MM.1S (cell line): Measurements from ENCODE around the gene CIZ1.

Source experiments
- DNase-seq: peaks from one replicate; pipeline ENCODE4 v3.0.0-alpha.2; 2015
- H2AFZ ChIP-seq: fragments of 300-600 bp; sonication (generic); 2 replicates; pipeline ENCODE4 v1.6.0; 2016; ENCODE audit warnings: antibody characterized with exemption, low read length
- H3F3A ChIP-seq: fragments of 300-600 bp; sonication (generic); 2 replicates; pipeline ENCODE4 v1.6.1; 2016; ENCODE audit warnings: mild to moderate bottlenecking, antibody characterized with exemption, low read length, moderate library complexity, mixed read lengths; ENCODE audit not compliant: insufficient read depth
- H3K27ac ChIP-seq: fragments of 300-600 bp; sonication (generic); 2 replicates; pipeline ENCODE4 v1.5.1; 2016; ENCODE audit warnings: mild to moderate bottlenecking, low read length
- H3K27me3 ChIP-seq: fragments of 300-600 bp; sonication (generic); replicated peaks from 2 replicates; pipeline ENCODE4 v1.6.0; 2016; ENCODE audit warnings: low read length; ENCODE audit not compliant: insufficient read depth
- H3K36me3 ChIP-seq: fragments of 300-600 bp; sonication (generic); replicated peaks from 2 replicates; pipeline ENCODE4 v1.6.1; 2016; ENCODE audit warnings: mild to moderate bottlenecking, low read length, mixed read lengths; ENCODE audit not compliant: insufficient read depth
- H3K4me1 ChIP-seq: fragments of 300-600 bp; sonication (generic); 2 replicates; pipeline ENCODE4 v1.6.1; 2016; ENCODE audit warnings: low read length, mixed read lengths
- H3K4me2 ChIP-seq: fragments of 300-600 bp; sonication (generic); 2 replicates; pipeline ENCODE4 v1.6.0; 2016; ENCODE audit warnings: low read depth, low read length
- H3K4me3 ChIP-seq: fragments of 300-600 bp; sonication (generic); 2 replicates; pipeline ENCODE4 v1.5.1; 2016; ENCODE audit warnings: low read length, mixed read lengths
- H3K79me2 ChIP-seq: fragments of 300-600 bp; sonication (generic); 2 replicates; pipeline ENCODE4 v1.6.1; 2016; ENCODE audit warnings: mixed run types, low read length, mixed read lengths
- H3K9ac ChIP-seq: fragments of 300-600 bp; sonication (generic); 2 replicates; pipeline ENCODE4 v1.6.1; 2016; ENCODE audit warnings: low read length, mixed read lengths
- H3K9me2 ChIP-seq: fragments of 300-600 bp; sonication (generic); replicated peaks from 2 replicates; pipeline ENCODE4 v1.6.1; 2016; ENCODE audit warnings: mild to moderate bottlenecking, low read length, mixed read lengths; ENCODE audit not compliant: insufficient read depth
- H3K9me3 ChIP-seq: fragments of 300-600 bp; sonication (generic); replicated peaks from 2 replicates; pipeline ENCODE4 v1.6.1; 2016; ENCODE audit warnings: mild to moderate bottlenecking, low read length, mixed read lengths; ENCODE audit not compliant: insufficient read depth
- H4K20me1 ChIP-seq: fragments of 300-600 bp; sonication (generic); 2 replicates; pipeline ENCODE4 v1.6.1; 2016; ENCODE audit warnings: mild to moderate bottlenecking, low read length, moderate library complexity, mixed read lengths; ENCODE audit not compliant: insufficient read depth
- EZH2 ChIP-seq: fragments of 300-600 bp; sonication (generic); optimal IDR thresholded peaks from 2 replicates; pipeline ENCODE3; 2017; ENCODE audit warnings: low read depth, mild to moderate bottlenecking, antibody characterized with exemption, low read length, mixed read lengths
- EZH2phosphoT487 ChIP-seq: fragments of 300-600 bp; sonication (generic); IDR thresholded peaks from 2 replicates; pipeline ENCODE4 v1.6.1; 2018; ENCODE audit warnings: antibody characterized with exemption, low read length
- TF ChIP-seq, protein P1 (sequence below): fragments of 300-600 bp; sonication (generic); IDR thresholded peaks from 2 replicates; pipeline ENCODE4 v1.5.1; 2016; ENCODE audit warnings: antibody characterized with exemption, low read length, mixed read lengths

CIZ1 gene

DNA sequence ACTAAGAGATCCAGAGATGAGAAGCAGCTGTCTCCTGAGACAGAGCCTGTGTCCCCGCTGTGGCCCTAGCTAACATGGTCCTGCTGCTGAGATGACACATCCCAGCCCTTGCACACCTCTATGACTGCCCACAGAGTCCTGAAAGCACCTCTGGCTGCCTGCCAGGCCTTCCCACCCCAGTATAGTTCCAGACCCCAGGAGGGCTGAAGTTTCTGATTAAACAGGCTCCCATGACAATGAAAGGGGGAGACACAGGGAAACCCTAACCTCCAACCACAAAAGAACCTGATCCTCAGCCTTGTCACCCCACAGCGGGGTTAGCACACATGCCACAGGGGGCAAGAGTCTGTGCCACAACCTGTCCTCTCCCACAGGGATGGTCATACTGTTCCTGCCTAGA, 15.6 kb downstream of the CIZ1 start:
- no peak overlapping the region for H2AFZ ChIP-seq
- H3K36me3 ChIP-seq = no peaks in the 10 kb centered on the region
- DNase-seq = no peak
- no peak overlapping the region for H3K9ac ChIP-seq
- H3K4me1 ChIP-seq = no peaks in the 10 kb centered on the region
- H3K79me2 ChIP-seq = no peaks in the 10 kb centered on the region
- 0 out of 2 replicates have a peak, but pooled peaks cover 3% of the 10 kb centered on the region for H4K20me1 ChIP-seq
- no peaks in the 10 kb centered on the region for H3K27me3 ChIP-seq
- H3K4me3 ChIP-seq = no peak overlapping the region
- H3K27ac ChIP-seq = no peak overlapping the region
- H3K9me3 ChIP-seq = no peaks in the 10 kb centered on the region
- H3K4me2 ChIP-seq = no peak overlapping the region
- no peaks in the 10 kb centered on the region for H3F3A ChIP-seq
- H3K9me2 ChIP-seq = no peaks in the 10 kb centered on the region
- no peak for TF ChIP-seq EZH2phosphoT487

DNA sequence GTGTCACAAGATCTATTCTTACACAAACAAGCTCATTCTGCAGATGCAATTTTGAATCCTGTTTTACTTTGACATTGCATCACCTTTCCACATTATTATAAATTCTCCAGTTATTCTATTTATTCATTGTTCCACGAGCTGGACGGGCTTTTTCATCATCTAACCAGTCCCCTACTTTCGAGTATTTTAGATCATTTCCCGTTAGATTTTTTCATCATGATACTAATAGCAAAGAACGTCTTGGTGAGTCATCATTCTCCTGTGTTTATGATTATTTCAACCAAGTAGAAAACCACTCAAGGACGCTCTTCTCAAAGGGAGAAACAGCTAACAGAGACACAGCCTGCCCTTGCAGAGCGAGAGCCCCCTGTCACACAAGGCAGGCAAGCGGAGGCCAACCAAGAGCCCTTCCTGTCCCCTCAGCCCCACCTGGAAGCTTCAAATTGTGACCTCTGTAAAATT, 16.2 kb downstream of the CIZ1 start:
- Histone ChIP-seq H3K4me2 (no peak overlapping the region), H3K36me3 (no peaks in the 10 kb centered on the region), H2AFZ (no peak overlapping the region), H3K27me3 (no peaks in the 10 kb centered on the region), H4K20me1 (0 out of 2 replicates have a peak, but pooled peaks cover 3% of the 10 kb centered on the region), H3F3A (no peaks in the 10 kb centered on the region), H3K9me3 (no peaks in the 10 kb centered on the region), H3K4me3 (no peak overlapping the region), H3K27ac (no peak overlapping the region), H3K79me2 (no peaks in the 10 kb centered on the region), H3K9me2 (no peaks in the 10 kb centered on the region), H3K4me1 (no peaks in the 10 kb centered on the region), H3K9ac (no peak overlapping the region)
- TF ChIP-seq EZH2 = no peak
- TF ChIP-seq, protein P1, sequence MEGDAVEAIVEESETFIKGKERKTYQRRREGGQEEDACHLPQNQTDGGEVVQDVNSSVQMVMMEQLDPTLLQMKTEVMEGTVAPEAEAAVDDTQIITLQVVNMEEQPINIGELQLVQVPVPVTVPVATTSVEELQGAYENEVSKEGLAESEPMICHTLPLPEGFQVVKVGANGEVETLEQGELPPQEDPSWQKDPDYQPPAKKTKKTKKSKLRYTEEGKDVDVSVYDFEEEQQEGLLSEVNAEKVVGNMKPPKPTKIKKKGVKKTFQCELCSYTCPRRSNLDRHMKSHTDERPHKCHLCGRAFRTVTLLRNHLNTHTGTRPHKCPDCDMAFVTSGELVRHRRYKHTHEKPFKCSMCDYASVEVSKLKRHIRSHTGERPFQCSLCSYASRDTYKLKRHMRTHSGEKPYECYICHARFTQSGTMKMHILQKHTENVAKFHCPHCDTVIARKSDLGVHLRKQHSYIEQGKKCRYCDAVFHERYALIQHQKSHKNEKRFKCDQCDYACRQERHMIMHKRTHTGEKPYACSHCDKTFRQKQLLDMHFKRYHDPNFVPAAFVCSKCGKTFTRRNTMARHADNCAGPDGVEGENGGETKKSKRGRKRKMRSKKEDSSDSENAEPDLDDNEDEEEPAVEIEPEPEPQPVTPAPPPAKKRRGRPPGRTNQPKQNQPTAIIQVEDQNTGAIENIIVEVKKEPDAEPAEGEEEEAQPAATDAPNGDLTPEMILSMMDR = no peak
- no peak for TF ChIP-seq EZH2phosphoT487
- no peak for DNase-seq

DNA sequence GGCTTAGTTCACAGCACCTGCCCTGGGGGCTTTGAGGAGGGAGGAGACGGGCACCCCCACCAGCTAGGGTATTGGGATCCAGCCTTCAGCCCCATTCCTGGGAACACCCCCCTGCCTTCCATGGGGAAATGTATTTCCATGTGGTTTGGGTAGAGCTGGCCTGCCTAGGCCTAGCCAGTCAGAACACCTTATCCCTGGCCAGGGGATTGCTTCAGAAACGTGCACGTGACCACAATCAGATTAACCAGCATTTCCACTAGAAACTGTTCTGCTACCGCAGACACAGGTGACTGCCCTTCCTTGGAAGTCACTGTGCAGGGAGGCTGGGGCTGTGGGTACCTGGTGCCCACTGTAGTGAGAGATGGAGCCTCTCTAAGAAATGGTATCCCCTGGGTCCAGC, 17.3 kb downstream of the CIZ1 start:
- Histone ChIP-seq H3K9me3 (no peaks in the 10 kb centered on the region), H3K4me2 (no peak overlapping the region), H3K9me2 (no peaks in the 10 kb centered on the region), H3K4me3 (no peak overlapping the region), H2AFZ (no peak overlapping the region), H3K27me3 (no peaks in the 10 kb centered on the region), H3K36me3 (no peaks in the 10 kb centered on the region), H3K4me1 (no peaks in the 10 kb centered on the region), H3F3A (no peaks in the 10 kb centered on the region), H3K9ac (no peak overlapping the region), H3K79me2 (no peaks in the 10 kb centered on the region), H3K27ac (no peak overlapping the region), H4K20me1 (0 out of 2 replicates have a peak, but pooled peaks cover 3% of the 10 kb centered on the region)
- TF ChIP-seq, protein P1 = no peak
- TF ChIP-seq EZH2 (no peak), EZH2phosphoT487 (no peak)
- DNase-seq = no peak

DNA sequence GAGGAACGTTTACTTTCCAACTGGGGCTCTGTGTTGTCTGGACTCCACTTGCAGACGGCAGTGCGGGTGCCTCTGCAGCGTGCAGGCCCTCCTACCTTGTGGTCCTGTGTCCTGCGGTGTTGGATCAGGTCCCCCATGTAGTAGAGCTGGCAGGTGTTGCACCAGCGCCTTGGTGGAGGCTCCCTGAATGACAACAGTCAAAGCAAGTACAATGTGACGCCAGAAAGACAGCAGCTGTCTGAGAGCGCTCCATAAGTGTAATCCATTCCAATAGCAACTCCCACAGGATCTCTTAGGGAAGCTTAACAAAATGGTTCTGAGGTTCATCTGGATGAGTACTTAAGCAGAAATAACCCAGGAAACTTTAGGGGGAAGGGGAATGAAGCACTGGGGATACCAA, 21.4 kb downstream of the CIZ1 start:
- no peaks in the 10 kb centered on the region for H3K9me3 ChIP-seq
- H3K36me3 ChIP-seq = no peaks in the 10 kb centered on the region
- H3K27ac ChIP-seq = no peak overlapping the region
- no peaks in the 10 kb centered on the region for H3K79me2 ChIP-seq
- H3K9me2 ChIP-seq = no peaks in the 10 kb centered on the region
- no peak overlapping the region for H2AFZ ChIP-seq
- no peak overlapping the region for H3K9ac ChIP-seq
- no peak overlapping the region for H3K4me2 ChIP-seq
- TF ChIP-seq EZH2 (no peak), EZH2phosphoT487 (no peak)
- TF ChIP-seq, protein P1 = no peak
- H3K4me3 ChIP-seq = no peak overlapping the region
- H3K27me3 ChIP-seq = no peaks in the 10 kb centered on the region
- no peak for DNase-seq
- no peaks in the 10 kb centered on the region for H3F3A ChIP-seq
- H4K20me1 ChIP-seq = no peaks in the 10 kb centered on the region
- H3K4me1 ChIP-seq = no peaks in the 10 kb centered on the region
